ENCODE measurements around the gene SORBS1. TPM values are rescaled to one million over a fixed set of nuclear protein-coding genes. Genes with fewer than 3 reads are reported as not detected.

Gene SORBS1
- total RNA-seq, 2 donors from 2014 or later = 56.8 to 79.1 TPM

DNA sequence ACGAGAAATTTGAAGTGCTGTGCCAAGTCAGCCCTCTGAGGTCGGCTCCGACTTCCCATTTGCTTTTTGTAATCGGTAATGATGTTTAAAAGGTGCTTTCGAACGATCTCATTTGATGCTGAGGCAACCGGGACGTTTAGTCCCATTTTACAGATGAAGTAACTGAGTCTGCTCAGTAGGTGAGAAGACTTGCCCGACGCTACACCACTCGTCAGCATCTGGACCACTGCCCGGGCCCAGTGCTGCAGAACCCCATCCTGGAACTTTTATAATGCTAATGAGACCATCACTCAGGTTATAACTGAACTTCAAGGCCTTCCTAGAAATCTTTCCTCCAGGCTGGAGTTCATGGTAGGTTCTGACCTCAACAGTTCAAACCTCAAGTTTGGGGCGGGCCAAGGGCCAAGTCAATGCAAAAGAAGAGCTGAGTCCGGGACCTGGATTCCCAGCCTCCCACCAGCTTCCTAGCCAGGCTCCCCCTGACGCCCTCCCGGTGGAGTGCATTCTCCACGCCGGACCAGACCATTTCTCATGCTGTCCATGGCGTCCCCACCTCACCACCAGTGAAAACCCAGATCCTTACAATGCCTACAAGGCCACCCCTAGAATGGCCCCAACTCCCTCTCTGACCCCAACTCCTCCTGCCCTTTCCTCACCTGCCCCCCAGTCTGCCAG is 269.7 kb downstream of the SORBS1 start:
- H3K9me3 ChIP-seq = no peaks in the 10 kb centered on the region
- no peaks in the 10 kb centered on the region for H3K27me3 ChIP-seq
- intact Hi-C loops (cut with DNase I) = no loop called here
- H3K4me3 ChIP-seq = no peak overlapping the region
- ATAC-seq (no peak), DNase-seq (no peak)
- H3K27ac ChIP-seq = peak overlapping the region; percentile 39 to 86 (median 86)
- TF ChIP-seq CTCF (IDR thresholded peaks at IDR 0.05) (no peak), POLR2A (IDR thresholded peaks at IDR 0.05) (no peak)
- H3K36me3 ChIP-seq (replicated peaks in 1 of 2; ENCODE audit: insufficient read depth in 1 of 2, low read depth in 2 of 2) = no peaks in the 10 kb centered on the region
- 69 to 72% methylated on average over 19 of the region's 19 CpGs for whole genome bisulfite sequencing, 2 donors
- peaks cover 44% of the 10 kb centered on the region for H3K4me1 ChIP-seq

DNA sequence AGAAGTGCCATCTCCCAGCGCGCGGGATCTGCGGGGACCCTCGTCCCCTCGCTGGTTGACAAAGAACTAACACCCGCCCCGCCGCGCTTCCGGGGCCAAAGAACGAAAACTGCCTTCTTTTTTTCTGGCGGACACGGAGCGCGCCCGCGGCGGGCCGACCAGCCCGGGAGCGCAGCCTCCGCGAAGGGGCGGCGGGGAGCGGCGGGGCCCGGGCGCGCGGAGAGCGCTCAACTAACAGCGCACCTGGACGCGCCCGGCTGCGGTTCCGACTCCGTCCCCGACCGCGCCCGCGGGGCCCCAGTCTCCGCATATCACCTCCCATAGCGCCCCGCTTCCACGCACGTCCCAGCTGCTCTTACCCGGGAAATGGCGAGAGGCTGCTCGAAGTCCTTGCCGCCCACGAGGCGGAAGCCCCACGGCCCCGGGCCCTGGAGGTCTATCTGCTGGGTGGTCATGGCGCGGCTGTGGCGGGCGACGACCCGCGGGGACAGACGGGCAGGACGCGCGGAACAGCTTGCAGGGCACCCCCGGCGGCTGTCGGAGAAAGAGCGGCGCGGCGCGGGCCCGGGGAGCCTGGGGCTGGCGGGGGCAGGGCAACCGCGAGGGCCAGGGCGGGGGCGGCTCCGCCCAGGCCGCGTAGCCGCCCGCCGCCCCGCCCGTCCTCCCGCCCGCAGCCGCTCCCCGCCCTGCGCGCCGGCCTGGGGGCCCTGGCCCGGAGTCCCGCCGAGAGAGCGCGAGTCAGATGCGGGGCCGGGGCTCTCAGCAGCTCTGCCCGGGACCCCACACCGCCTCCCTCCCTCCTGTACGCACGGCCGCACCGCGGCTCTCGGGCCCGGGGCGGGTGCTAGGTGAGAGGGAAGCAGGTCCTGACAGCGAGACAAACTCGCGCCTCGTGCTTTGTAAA is 270.5 kb downstream of the SORBS1 start, which contains the start of gene PDLIM1:
Gene PDLIM1 (minus strand): TSS at position 543 of the 904 bp plus-strand sequence. CDS start 88 bp downstream, at position 455.
- Histone ChIP-seq H3K9me3 (no peaks in the 10 kb centered on the region), H3K4me3 (peak within 1 kb of the TSS; percentile 53 to 61), H3K27me3 (no peaks in the 10 kb centered on the region), H3K27ac (peak within 1 kb of the TSS; percentile 39 to 86 (median 86)), H3K4me1 (peaks cover 45% of the 10 kb centered on the region), H3K36me3 (replicated peaks in 1 of 2; ENCODE audit: insufficient read depth in 1 of 2, low read depth in 2 of 2) (no peaks in the 10 kb centered on the region)
- WGBS, 2 donors = 0% methylated on average over 24 to 94 of the region's 119 CpGs
- peak; percentile 92 for ATAC-seq
- peak; percentile 78 to 85 (median 82) for DNase-seq
- TF ChIP-seq CTCF (IDR thresholded peaks at IDR 0.05) = peak in 5 of 7 experiments; percentile 24 to 53 (median 48)
- TF ChIP-seq POLR2A (IDR thresholded peaks at IDR 0.05) = peak; percentile 89 to 94 (median 90)
- intact Hi-C loops (cut with DNase I) = no loop called here

- Histone ChIP-seq H3K9me3 (no peaks in the 10 kb centered on the region), H3K36me3 (replicated peaks in 1 of 2; ENCODE audit: insufficient read depth in 1 of 2, low read depth in 2 of 2) (no peaks in the 10 kb centered on the region), H3K27ac (peak overlapping the region; percentile 39 to 86 (median 86)), H3K27me3 (no peaks in the 10 kb centered on the region), H3K4me3 (peak overlapping the region; percentile 53 to 61), H3K4me1 (peaks cover 37% of the 10 kb centered on the region)
- DNase-seq (peak in 1 of 4 donors; percentile 17), ATAC-seq (no peak)
- TF ChIP-seq POLR2A (IDR thresholded peaks at IDR 0.05) (no peak), CTCF (IDR thresholded peaks at IDR 0.05) (no peak)
- 14 to 23% methylated on average over 14 of the region's 14 CpGs for WGBS, 2 donors
- intact Hi-C loops (cut with DNase I) = no loop called here
These were observed 271.2 kb downstream of the SORBS1 start for GRCh38 chr10:95289921-95290421.

GRCh38 chr10:95289003-95289920 is 271.9 kb downstream of the SORBS1 start:
- H3K27me3 ChIP-seq = no peaks in the 10 kb centered on the region
- H3K36me3 ChIP-seq (replicated peaks in 1 of 2; ENCODE audit: insufficient read depth in 1 of 2, low read depth in 2 of 2) = no peaks in the 10 kb centered on the region
- peaks cover 33% of the 10 kb centered on the region for H3K4me1 ChIP-seq
- peak overlapping the region in 1 of 2 donors; percentile 61 for H3K4me3 ChIP-seq
- intact Hi-C loops (cut with DNase I) = no loop called here
- TF ChIP-seq POLR2A (IDR thresholded peaks at IDR 0.05) (peak in 2 of 3 donors; percentile 17 to 41), CTCF (IDR thresholded peaks at IDR 0.05) (peak in 1 of 7 experiments; percentile 13)
- DNase-seq (peak in 2 of 4 donors; percentile 23 to 46), ATAC-seq (peak; percentile 8)
- H3K27ac ChIP-seq = peak overlapping the region; percentile 5 to 86 (median 86)
- H3K9me3 ChIP-seq = no peaks in the 10 kb centered on the region
- 35 to 36% methylated on average over 12 of the region's 12 CpGs for WGBS, 2 donors

Data from body of pancreas (tissue), 4 donors.